Loucy (cell line): ENCODE data around the gene ANXA9.

Experiments
- H2AFZ ChIP-seq: fragments of 200-600 bp; sonication (generic); 2 replicates; pipeline ENCODE4 v1.6.0; 2016; ENCODE audit warnings: antibody characterized with exemption, mild to moderate bottlenecking, low read length, moderate library complexity
- H3F3A ChIP-seq: fragments of 200-600 bp; 2 replicates; pipeline ENCODE4 v1.6.0; 2016; ENCODE audit warnings: antibody characterized with exemption, low read depth, mild to moderate bottlenecking
- H3K27me3 ChIP-seq: fragments of 200-600 bp; sonication (generic); 2 replicates; pipeline ENCODE4 v1.6.1; 2014; ENCODE audit warnings: low read length, mild to moderate bottlenecking; ENCODE audit not compliant: insufficient read depth, poor library complexity, severe bottlenecking
- H3K36me3 ChIP-seq: fragments of 200-600 bp; sonication (generic); 2 replicates; pipeline ENCODE4 v1.6.1; 2016; ENCODE audit warnings: low read length; ENCODE audit not compliant: insufficient read depth
- H3K4me1 ChIP-seq: fragments of 200-600 bp; sonication (generic); 2 replicates; pipeline ENCODE4 v1.5.1; 2014; ENCODE audit warnings: low read length, mild to moderate bottlenecking; ENCODE audit not compliant: insufficient read depth, poor library complexity, severe bottlenecking
- H3K4me2 ChIP-seq: fragments of 200-600 bp; sonication (generic); 2 replicates; pipeline ENCODE4 v1.6.0; 2014; ENCODE audit warnings: antibody characterized with exemption, low read length, low read depth, mild to moderate bottlenecking; ENCODE audit not compliant: poor library complexity, severe bottlenecking
- H3K4me3 ChIP-seq: fragments of 200-600 bp; sonication (generic); 2 replicates; pipeline ENCODE4 v1.5.1; 2014; ENCODE audit warnings: low read length, mild to moderate bottlenecking, mixed read lengths; ENCODE audit not compliant: poor library complexity, severe bottlenecking
- H3K79me2 ChIP-seq: fragments of 200-600 bp; sonication (generic); 2 replicates; pipeline ENCODE4 v1.6.1; 2014; ENCODE audit warnings: low read length; ENCODE audit not compliant: insufficient read depth
- H3K9ac ChIP-seq: fragments of 200-600 bp; sonication (generic); 2 replicates; pipeline ENCODE4 v1.6.0; 2014; ENCODE audit warnings: mild to moderate bottlenecking, low read depth, low read length, moderate library complexity; ENCODE audit not compliant: poor library complexity, severe bottlenecking
- H3K9me2 ChIP-seq: fragments of 200-600 bp; sonication (generic); replicated peaks from 2 replicates; pipeline ENCODE4 v1.6.1; 2016; ENCODE audit warnings: low read depth, low read length, mixed read lengths
- H3K9me3 ChIP-seq: fragments of 200-600 bp; sonication (generic); 2 replicates; pipeline ENCODE4 v1.6.1; 2014; ENCODE audit warnings: mild to moderate bottlenecking, antibody characterized with exemption, low read length, low read depth; ENCODE audit not compliant: insufficient read depth
- H4K20me1 ChIP-seq: fragments of 200-600 bp; sonication (generic); 2 replicates; pipeline ENCODE4 v1.6.0; 2014; ENCODE audit warnings: antibody characterized with exemption, low read length, mild to moderate bottlenecking; ENCODE audit not compliant: insufficient read depth, poor library complexity, severe bottlenecking
- EZH2phosphoT487 ChIP-seq: fragments of 200-600 bp; IDR thresholded peaks from 2 replicates; pipeline ENCODE4 v1.6.1; 2018; ENCODE audit warnings: antibody characterized with exemption, mild to moderate bottlenecking, moderate library complexity, borderline replicate concordance
- TF ChIP-seq, protein P1 (sequence below): fragments of 200-600 bp; sonication (generic); conservative IDR thresholded peaks from 2 replicates; pipeline ENCODE4 v1.5.1; 2014; ENCODE audit warnings: mild to moderate bottlenecking, antibody characterized with exemption, low read length

Gene ANXA9

DNA sequence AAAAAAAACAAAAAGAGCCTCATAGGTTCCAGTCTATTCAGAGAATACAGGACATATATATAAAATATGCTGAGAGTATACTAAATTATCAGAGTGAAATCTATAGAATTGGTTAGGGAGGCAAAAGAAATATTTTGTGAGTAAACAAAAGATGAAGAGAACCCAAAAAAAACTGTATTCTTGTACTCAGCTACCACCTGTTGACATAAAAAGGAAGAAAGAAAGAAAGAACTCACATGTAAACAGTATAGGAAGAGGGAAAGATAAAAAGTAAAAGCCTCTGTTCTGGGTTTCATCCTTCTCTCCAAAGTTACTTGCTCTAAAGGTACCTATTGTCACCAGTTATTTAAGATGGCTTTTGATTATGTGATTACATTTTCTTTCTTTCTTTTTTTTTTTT, 44.4 kb downstream of the ANXA9 start:
- TF ChIP-seq, protein P1, sequence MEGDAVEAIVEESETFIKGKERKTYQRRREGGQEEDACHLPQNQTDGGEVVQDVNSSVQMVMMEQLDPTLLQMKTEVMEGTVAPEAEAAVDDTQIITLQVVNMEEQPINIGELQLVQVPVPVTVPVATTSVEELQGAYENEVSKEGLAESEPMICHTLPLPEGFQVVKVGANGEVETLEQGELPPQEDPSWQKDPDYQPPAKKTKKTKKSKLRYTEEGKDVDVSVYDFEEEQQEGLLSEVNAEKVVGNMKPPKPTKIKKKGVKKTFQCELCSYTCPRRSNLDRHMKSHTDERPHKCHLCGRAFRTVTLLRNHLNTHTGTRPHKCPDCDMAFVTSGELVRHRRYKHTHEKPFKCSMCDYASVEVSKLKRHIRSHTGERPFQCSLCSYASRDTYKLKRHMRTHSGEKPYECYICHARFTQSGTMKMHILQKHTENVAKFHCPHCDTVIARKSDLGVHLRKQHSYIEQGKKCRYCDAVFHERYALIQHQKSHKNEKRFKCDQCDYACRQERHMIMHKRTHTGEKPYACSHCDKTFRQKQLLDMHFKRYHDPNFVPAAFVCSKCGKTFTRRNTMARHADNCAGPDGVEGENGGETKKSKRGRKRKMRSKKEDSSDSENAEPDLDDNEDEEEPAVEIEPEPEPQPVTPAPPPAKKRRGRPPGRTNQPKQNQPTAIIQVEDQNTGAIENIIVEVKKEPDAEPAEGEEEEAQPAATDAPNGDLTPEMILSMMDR: no peak
- no peak for TF ChIP-seq EZH2phosphoT487
- Histone ChIP-seq H2AFZ (no peak overlapping the region), H3K9me3 (no peaks in the 10 kb centered on the region), H3K27me3 (no peaks in the 10 kb centered on the region), H3F3A (no peaks in the 10 kb centered on the region), H3K9me2 (no peaks in the 10 kb centered on the region), H3K9ac (no peak overlapping the region), H3K79me2 (no peaks in the 10 kb centered on the region), H3K4me1 (no peaks in the 10 kb centered on the region), H3K4me2 (no peak overlapping the region), H3K4me3 (no peak overlapping the region), H4K20me1 (no peaks in the 10 kb centered on the region), H3K36me3 (peaks cover 15% of the 10 kb centered on the region; the same call in 1 of the 2 replicates)

DNA sequence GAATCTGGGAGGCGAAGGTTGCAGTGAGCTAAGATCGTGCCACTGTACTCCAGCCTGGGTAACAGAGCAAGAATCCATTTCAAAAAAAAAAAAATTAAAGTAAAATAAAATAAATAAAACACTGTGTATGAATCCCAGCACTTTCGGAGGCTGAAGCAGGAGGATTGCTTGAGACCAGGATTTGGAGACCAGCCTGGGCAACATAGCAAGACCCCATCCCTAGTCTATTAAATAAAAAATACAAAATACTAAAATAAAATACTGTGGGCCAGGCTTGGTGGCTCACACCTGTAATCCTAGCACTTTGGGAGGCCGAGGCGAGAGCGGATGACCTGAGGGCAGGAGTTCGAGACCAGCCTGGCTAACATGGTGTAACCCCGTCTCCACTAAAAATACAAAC, 50.1 kb downstream of the ANXA9 start:
- no peak overlapping the region for H3K4me3 ChIP-seq
- no peaks in the 10 kb centered on the region for H3K79me2 ChIP-seq
- no peak overlapping the region for H2AFZ ChIP-seq
- TF ChIP-seq, protein P1: no peak
- TF ChIP-seq EZH2phosphoT487: no peak
- H3K9me2 ChIP-seq: no peaks in the 10 kb centered on the region
- no peaks in the 10 kb centered on the region for H3K4me1 ChIP-seq
- H4K20me1 ChIP-seq: no peaks in the 10 kb centered on the region
- H3F3A ChIP-seq: no peaks in the 10 kb centered on the region
- H3K4me2 ChIP-seq: no peak overlapping the region
- H3K9ac ChIP-seq: no peak overlapping the region
- H3K36me3 ChIP-seq: peaks cover 32% of the 10 kb centered on the region; the same call in 1 of the 2 replicates
- no peaks in the 10 kb centered on the region for H3K9me3 ChIP-seq
- H3K27me3 ChIP-seq: no peaks in the 10 kb centered on the region

DNA sequence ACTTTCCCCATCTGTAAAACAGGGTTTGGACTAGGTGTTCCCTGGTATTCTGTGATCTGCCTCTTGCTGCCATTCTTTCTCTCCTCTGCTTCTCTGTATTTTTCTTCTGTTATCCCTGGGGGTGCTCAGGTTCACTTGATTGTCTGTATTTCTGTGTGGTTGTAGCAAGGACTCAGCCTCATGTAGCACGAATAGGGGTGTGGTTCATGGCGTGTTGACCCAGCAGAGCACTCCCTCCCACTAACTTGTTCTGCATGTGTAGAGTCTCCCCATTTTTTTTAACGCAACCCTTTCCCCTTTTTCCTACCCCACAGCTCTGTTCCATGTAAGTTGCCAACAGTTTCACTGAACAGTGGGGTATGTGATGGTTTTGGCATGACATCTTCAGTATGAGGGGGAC, 53.1 kb downstream of the ANXA9 start:
- no peaks in the 10 kb centered on the region for H3K4me1 ChIP-seq
- H3K36me3 ChIP-seq: peaks cover 24% of the 10 kb centered on the region; the same call in 1 of the 2 replicates
- no peaks in the 10 kb centered on the region for H3K9me3 ChIP-seq
- H3F3A ChIP-seq: no peaks in the 10 kb centered on the region
- no peak overlapping the region for H2AFZ ChIP-seq
- no peak overlapping the region for H3K4me3 ChIP-seq
- no peak overlapping the region for H3K9ac ChIP-seq
- no peaks in the 10 kb centered on the region for H4K20me1 ChIP-seq
- no peaks in the 10 kb centered on the region for H3K9me2 ChIP-seq
- H3K79me2 ChIP-seq: no peaks in the 10 kb centered on the region
- TF ChIP-seq EZH2phosphoT487: no peak
- TF ChIP-seq, protein P1: no peak
- no peak overlapping the region for H3K4me2 ChIP-seq
- no peaks in the 10 kb centered on the region for H3K27me3 ChIP-seq
